ENCODE results near the gene KRT2. TPM values are rescaled to one million over a fixed set of nuclear protein-coding genes. Genes with fewer than 3 reads are reported as not detected.

The KRT2 gene
- total and polyA plus RNA-seq, 2 of the 8 experiments (the other 6 are each of a cell fraction or from before 2014, with no cell fraction given) = not detected

DNA sequence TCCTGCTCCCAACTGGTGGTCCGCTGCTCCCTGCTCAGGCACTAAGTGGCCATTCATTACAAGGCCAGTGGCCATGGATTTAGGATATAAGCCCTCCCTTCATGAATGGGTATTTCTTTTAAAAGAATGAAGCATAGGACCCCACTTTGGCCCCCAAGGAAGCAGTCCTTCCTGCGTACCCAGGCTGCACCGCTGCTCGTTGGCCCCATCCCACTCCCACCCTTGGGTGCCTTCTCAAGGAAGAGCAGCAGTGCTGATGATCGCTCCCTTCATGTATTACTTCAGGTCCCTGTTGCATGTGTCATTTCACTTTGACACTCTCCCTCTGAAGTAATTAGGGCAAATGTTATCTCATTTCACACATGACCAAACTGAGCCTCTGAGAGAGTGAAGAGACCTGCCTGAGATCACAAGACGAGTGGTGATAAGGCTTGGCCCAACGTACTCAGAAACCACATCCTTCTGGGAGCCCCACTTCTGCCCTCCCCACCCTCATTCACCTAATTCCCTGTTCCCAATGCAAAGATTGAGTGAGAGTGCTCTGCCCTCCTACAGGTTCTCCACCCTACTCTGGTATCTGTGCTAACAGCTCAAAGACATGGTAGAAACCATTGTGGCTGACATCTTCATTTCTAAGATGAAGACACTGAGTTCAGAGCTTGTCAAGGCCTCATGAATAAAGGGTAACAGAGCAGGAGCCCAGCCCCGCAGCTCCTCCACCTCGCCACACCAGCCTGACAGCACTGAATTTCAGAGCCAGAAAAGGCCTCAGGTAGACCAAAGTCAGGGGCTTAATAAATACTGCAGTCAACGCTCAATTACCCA is 10.3 kb upstream of the KRT2 start:
- Histone ChIP-seq H2BK5ac (ENCODE audit: low read depth, low read length) (no peak overlapping the region), H3K4me3 (ENCODE audit: extremely low read depth in 1 of 4, insufficient read depth in 2 of 4, low read depth in 3 of 4, low read length in 4 of 4) (no peak overlapping the region), H4K91ac (replicated peaks; ENCODE audit: insufficient read length, low read length) (no peak overlapping the region), H4K20me1 (replicated peaks in 1 of 2; ENCODE audit: control insufficient read depth in 1 of 2, insufficient read depth in 2 of 2, low read length in 2 of 2) (no peaks in the 10 kb centered on the region), H3K36me3 (ENCODE audit: control insufficient read depth in 2 of 4, insufficient read depth in 4 of 4, low read length in 3 of 4) (no peaks in the 10 kb centered on the region), H2AFZ (ENCODE audit: low read length) (no peak overlapping the region), H3K18ac (ENCODE audit: extremely low read depth, low read length) (no peak overlapping the region), H3K27me3 (replicated peaks in 1 of 4; ENCODE audit: control insufficient read depth in 3 of 4, extremely low read depth in 1 of 4, insufficient read depth in 3 of 4, low read length in 3 of 4) (no peaks in the 10 kb centered on the region), H2BK12ac (ENCODE audit: low read depth, low read length) (no peak overlapping the region), H4K8ac (ENCODE audit: extremely low read depth, insufficient read depth, low read length) (no peak overlapping the region), H3K56ac (replicated peaks; ENCODE audit: insufficient read length, low read depth, low read length) (no peak overlapping the region), H3K4me1 (replicated peaks in 1 of 4; ENCODE audit: control insufficient read depth in 3 of 4, insufficient read depth in 4 of 4, low read length in 3 of 4) (no peaks in the 10 kb centered on the region), H3K79me2 (ENCODE audit: control insufficient read depth in 1 of 2, insufficient read depth in 2 of 2, low read length in 2 of 2) (no peaks in the 10 kb centered on the region), H3K27ac (ENCODE audit: low read depth, low read length) (no peak overlapping the region), H2BK20ac (ENCODE audit: low read length) (no peak overlapping the region), H2BK120ac (replicated peaks; ENCODE audit: low read depth, low read length) (no peak overlapping the region), H3K4me2 (ENCODE audit: insufficient read depth in 1 of 2, low read depth in 2 of 2, low read length in 2 of 2) (no peak overlapping the region), H2AK5ac (ENCODE audit: low read depth, low read length) (no peak overlapping the region), H3K9ac (replicated peaks in 1 of 4; ENCODE audit: extremely low read depth in 1 of 4, low read depth in 3 of 4, low read length in 3 of 4) (no peak overlapping the region), H3K9me3 (ENCODE audit: insufficient read depth in 2 of 2, low read depth in 1 of 2, low read length in 1 of 2) (no peaks in the 10 kb centered on the region), H3K23ac (ENCODE audit: insufficient read length) (no peak overlapping the region), H4K5ac (ENCODE audit: insufficient read length, low read depth, low read length) (no peak overlapping the region), H2BK15ac (ENCODE audit: low read length) (no peak overlapping the region), H3K79me1 (ENCODE audit: low read depth, low read length) (no peaks in the 10 kb centered on the region), H3K14ac (ENCODE audit: insufficient read length) (no peak overlapping the region), H3K4ac (replicated peaks; ENCODE audit: insufficient read length, low read depth, low read length) (no peak overlapping the region), H3K23me2 (ENCODE audit: low read depth, low read length) (no peaks in the 10 kb centered on the region)
- DNase-seq (ENCODE audit: low read depth in 1 of 2, low spot score in 2 of 2) (no peak), FAIRE-seq (no peak)
- WGBS, 2 experiments (ENCODE audit: extremely low coverage in 1 of 2, insufficient coverage in 1 of 2, insufficient read length in 1 of 2, insufficient replicate concordance in 2 of 2, low coverage in 1 of 2, low lambda C conversion rate in 2 of 2, missing lambda C conversion rate in 1 of 2) = 82% methylated on average over 10 of the region's 10 CpGs; no CpG with 5 or more reads in 1 of the 2 experiments
- ChIA-PET CTCF (ENCODE audit: partially characterized antibody) (interaction anchor here (0.6 to 3.2 kb wide), 6 partner anchors 11 to 271 kb away, joined by 3 to 12 read pairs (median 3); no protein-coding TSS in a partner anchor), POLR2A (ENCODE audit: partially characterized antibody) (no interaction called here)
